Fibroblast of lung (primary cell): ENCODE measurements around the gene TGFBR2. TPM values are rescaled to one million over a fixed set of nuclear protein-coding genes. Genes with fewer than 3 reads are reported as not detected.

Experiments used
- DNase-seq, 2 donors: peaks; one replicate each; pipeline versions ENCODE4 v3.0.0 to v3.0.0-alpha.2; 2010; ENCODE audit warnings: low read depth in 2 of 2
- H2AFZ ChIP-seq: 2 replicates; pipeline ENCODE4 v1.5.1; 2012; ENCODE audit warnings: low read length, control low read depth, inconsistent platforms
- H3K27ac ChIP-seq: 2 replicates; pipeline ENCODE4 v1.5.1; 2011; ENCODE audit warnings: low read length, control low read depth; ENCODE audit not compliant: insufficient read depth
- H3K27me3 ChIP-seq: 2 replicates; pipeline ENCODE4 v1.5.1; 2011; ENCODE audit warnings: mild to moderate bottlenecking, low read length; ENCODE audit not compliant: control insufficient read depth, insufficient read depth
- H3K36me3 ChIP-seq: 2 replicates; pipeline ENCODE4 v1.5.1; 2011; ENCODE audit warnings: low read length; ENCODE audit not compliant: control insufficient read depth, insufficient read depth
- H3K4me1 ChIP-seq: 2 replicates; pipeline ENCODE4 v1.5.1; 2011; ENCODE audit warnings: low read length; ENCODE audit not compliant: control insufficient read depth, insufficient read depth; ENCODE audit errors: extremely low read depth
- H3K4me2 ChIP-seq: 2 replicates; pipeline ENCODE4 v1.5.1; 2011; ENCODE audit warnings: low read length, control low read depth; ENCODE audit not compliant: insufficient read depth; ENCODE audit errors: extremely low read depth
- H3K4me3 ChIP-seq, 4 experiments: fragments of 200-600 bp in 1 of 4; sonication (generic) in 1 of 4; replicated peaks in 1 of 4; 2 replicates each; pipeline ENCODE4 v1.5.1; 2011 to 2016; ENCODE audit warnings: low read length in 4 of 4, low read depth in 3 of 4, mild to moderate bottlenecking in 3 of 4, control low read depth in 2 of 4, inconsistent platforms in 1 of 4, mixed read lengths in 1 of 4; ENCODE audit not compliant: insufficient read depth in 1 of 4; ENCODE audit errors: control extremely low read depth in 1 of 4
- H3K79me2 ChIP-seq: 2 replicates; pipeline ENCODE4 v1.5.1; 2012; ENCODE audit warnings: mild to moderate bottlenecking, low read length, inconsistent platforms; ENCODE audit not compliant: control insufficient read depth, insufficient read depth
- H3K9ac ChIP-seq: 2 replicates; pipeline ENCODE4 v1.5.1; 2011; ENCODE audit warnings: mild to moderate bottlenecking, low read length, control low read depth; ENCODE audit not compliant: insufficient read depth
- H3K9me3 ChIP-seq: 2 replicates; pipeline ENCODE4 v1.5.1; 2012; ENCODE audit warnings: low read depth, low read length; ENCODE audit not compliant: control insufficient read depth, insufficient read depth
- H4K20me1 ChIP-seq: 2 replicates; pipeline ENCODE4 v1.5.1; 2011; ENCODE audit warnings: low read length; ENCODE audit not compliant: control insufficient read depth, insufficient read depth; ENCODE audit errors: extremely low read depth
- CTCF ChIP-seq, 2 donors: IDR thresholded peaks in 1 of 2; conservative IDR thresholded peaks in 1 of 2; 1 replicate in 1 of 2; 2 replicates in 1 of 2; pipeline ENCODE4 v1.5.1; 2011 to 2012; ENCODE audit warnings: low read length in 2 of 2, control low read depth in 1 of 2, inconsistent platforms in 1 of 2, low read depth in 1 of 2, mild to moderate bottlenecking in 1 of 2
- EZH2 ChIP-seq: IDR thresholded peaks from 2 replicates; pipeline ENCODE4 v1.5.1; 2012; ENCODE audit warnings: low read length, control low read depth, mild to moderate bottlenecking; ENCODE audit errors: missing control alignments
- polyA plus RNA-seq, 2 donors: library from polyadenylated mRNA; depleted of rRNA in 1 of 2; stranded (reverse) in 1 of 2; unstranded in 1 of 2; fragments of >200 nt; gene quantifications; 2 replicates each; pipeline ENCODE4 v1.2.1, GENCODE V29; 2011 to 2012; ENCODE audit warnings: missing spikeins in 1 of 2
- total RNA-seq: library from RNA; depleted of rRNA; stranded (reverse); fragments of >200 nt; gene quantifications from 2 replicates; pipeline ENCODE4 v1.2.1, GENCODE V29; 2014

The TGFBR2 gene
- total and polyA plus RNA-seq, 2 donors (not counting 1 experiment from before 2014, with no cell fraction given) = 93.0 to 126 TPM

- TF ChIP-seq EZH2 (no peak), CTCF (conservative IDR thresholded peaks at IDR 0.05 in 1 of 2, IDR thresholded peaks at IDR 0.05 in 1 of 2; ENCODE audit: low read depth in 1 of 2, low read length in 2 of 2) (no peak)
- Histone ChIP-seq H3K4me3 (no peak overlapping the region), H3K36me3 (peaks cover 4% of the 10 kb centered on the region)
Observed at GRCh38 chr3:30698549-30698948, 92.1 kb downstream of the TGFBR2 start.

GRCh38 chr3:30699927-30700326, 93.5 kb downstream of the TGFBR2 start:
- Histone ChIP-seq H3K9me3 (no peaks in the 10 kb centered on the region), H3K4me3 (no peak overlapping the region), H3K36me3 (peaks cover 2% of the 10 kb centered on the region), H3K27me3 (no peaks in the 10 kb centered on the region), H3K27ac (no peak overlapping the region), H3K4me2 (no peak overlapping the region), H2AFZ (no peak overlapping the region), H3K9ac (no peak overlapping the region), H4K20me1 (no peaks in the 10 kb centered on the region), H3K79me2 (no peaks in the 10 kb centered on the region), H3K4me1 (no peaks in the 10 kb centered on the region)
- DNase-seq = no peak
- TF ChIP-seq EZH2 (no peak), CTCF (conservative IDR thresholded peaks at IDR 0.05 in 1 of 2, IDR thresholded peaks at IDR 0.05 in 1 of 2; ENCODE audit: low read depth in 1 of 2, low read length in 2 of 2) (no peak)

More at GRCh38 chr3:30698549-30698948, 92.1 kb downstream of the TGFBR2 start:
- H4K20me1 ChIP-seq = no peaks in the 10 kb centered on the region
- H3K27ac ChIP-seq = no peak overlapping the region
- H2AFZ ChIP-seq = no peak overlapping the region
- H3K27me3 ChIP-seq = no peaks in the 10 kb centered on the region
- H3K9me3 ChIP-seq = no peaks in the 10 kb centered on the region
- H3K79me2 ChIP-seq = no peaks in the 10 kb centered on the region
- no peaks in the 10 kb centered on the region for H3K4me1 ChIP-seq
- no peak for DNase-seq
- no peak overlapping the region for H3K4me2 ChIP-seq
- H3K9ac ChIP-seq = no peak overlapping the region

GRCh38 chr3:30700702-30701321, 94.4 kb downstream of the TGFBR2 start:
- no peak overlapping the region for H3K4me2 ChIP-seq
- H2AFZ ChIP-seq = no peak overlapping the region
- no peak overlapping the region for H3K9ac ChIP-seq
- no peaks in the 10 kb centered on the region for H3K79me2 ChIP-seq
- H3K9me3 ChIP-seq = no peaks in the 10 kb centered on the region
- H3K27me3 ChIP-seq = no peaks in the 10 kb centered on the region
- DNase-seq = no peak
- H3K4me3 ChIP-seq = no peak overlapping the region
- no peaks in the 10 kb centered on the region for H3K36me3 ChIP-seq
- no peaks in the 10 kb centered on the region for H4K20me1 ChIP-seq
- H3K27ac ChIP-seq = no peak overlapping the region
- TF ChIP-seq CTCF (conservative IDR thresholded peaks at IDR 0.05 in 1 of 2, IDR thresholded peaks at IDR 0.05 in 1 of 2; ENCODE audit: low read depth in 1 of 2, low read length in 2 of 2) (no peak), EZH2 (no peak)
- H3K4me1 ChIP-seq = no peaks in the 10 kb centered on the region
